ENCODE data around the gene KRTAP10-12. TPM values are rescaled to one million over a fixed set of nuclear protein-coding genes. Genes with fewer than 3 reads are reported as not detected.

The KRTAP10-12 gene
- total RNA-seq, 3 donors from 2014 or later: not detected

- H3K4me3 ChIP-seq: no peak overlapping the region
- H3K27ac ChIP-seq: no peak overlapping the region
- no peaks in the 10 kb centered on the region for H3K36me3 ChIP-seq
- no peak for DNase-seq (ENCODE audit: low spot score in 2 of 2)
- no peak for TF ChIP-seq CTCF (IDR thresholded peaks at IDR 0.05)
- TF ChIP-seq POLR2AphosphoS5 (IDR thresholded peaks at IDR 0.05): no peak
- TF ChIP-seq POLR2A (IDR thresholded peaks at IDR 0.05): no peak
- no peaks in the 10 kb centered on the region for H3K9me3 ChIP-seq
- H3K4me1 ChIP-seq: no peaks in the 10 kb centered on the region
- H3K27me3 ChIP-seq: peaks cover 4 to 67% of the 10 kb centered on the region in 2 donors
- intact Hi-C loops (cut with DNase I; ENCODE audit: low total_unique reads): no loop called here
Measured at GRCh38 chr21:44727321-44727720, 30.3 kb downstream of the KRTAP10-12 start.

- intact Hi-C loops (cut with DNase I; ENCODE audit: low total_unique reads): no loop called here
- Histone ChIP-seq H3K4me3 (no peak overlapping the region), H3K36me3 (no peaks in the 10 kb centered on the region), H3K27ac (no peak overlapping the region), H3K4me1 (no peaks in the 10 kb centered on the region), H3K27me3 (peaks cover 4 to 62% of the 10 kb centered on the region in 2 donors), H3K9me3 (no peaks in the 10 kb centered on the region)
- TF ChIP-seq CTCF (IDR thresholded peaks at IDR 0.05): no peak
- no peak for TF ChIP-seq POLR2AphosphoS5 (IDR thresholded peaks at IDR 0.05)
- TF ChIP-seq POLR2A (IDR thresholded peaks at IDR 0.05): no peak
- no peak for DNase-seq (ENCODE audit: low spot score in 2 of 2)
Measured at GRCh38 chr21:44727757-44728156, 30.8 kb downstream of the KRTAP10-12 start.

- TF ChIP-seq POLR2A (IDR thresholded peaks at IDR 0.05): no peak
- no peak for TF ChIP-seq POLR2AphosphoS5 (IDR thresholded peaks at IDR 0.05)
- TF ChIP-seq CTCF (IDR thresholded peaks at IDR 0.05): no peak
Measured at GRCh38 chr21:44728716-44729115, 31.7 kb downstream of the KRTAP10-12 start.

GRCh38 chr21:44729336-44730027, 32.5 kb downstream of the KRTAP10-12 start:
- Histone ChIP-seq H3K27ac (no peak overlapping the region), H3K36me3 (no peaks in the 10 kb centered on the region), H3K4me3 (no peak overlapping the region), H3K9me3 (peaks cover 0 to 1% of the 10 kb centered on the region in 2 donors), H3K4me1 (no peaks in the 10 kb centered on the region), H3K27me3 (peaks cover 4 to 47% of the 10 kb centered on the region in 2 donors)
- intact Hi-C loops (cut with DNase I; ENCODE audit: low total_unique reads): no loop called here
- no peak for DNase-seq (ENCODE audit: low spot score in 2 of 2)
- TF ChIP-seq CTCF (IDR thresholded peaks at IDR 0.05) (no peak), POLR2AphosphoS5 (IDR thresholded peaks at IDR 0.05) (no peak), POLR2A (IDR thresholded peaks at IDR 0.05) (no peak)

More at GRCh38 chr21:44728716-44729115, 31.7 kb downstream of the KRTAP10-12 start:
- no peak overlapping the region for H3K4me3 ChIP-seq
- no peaks in the 10 kb centered on the region for H3K36me3 ChIP-seq
- DNase-seq (ENCODE audit: low spot score in 2 of 2): no peak
- peaks cover 4 to 53% of the 10 kb centered on the region in 2 donors for H3K27me3 ChIP-seq
- H3K9me3 ChIP-seq: no peaks in the 10 kb centered on the region
- no peak overlapping the region for H3K27ac ChIP-seq
- intact Hi-C loops (cut with DNase I; ENCODE audit: low total_unique reads): no loop called here
- H3K4me1 ChIP-seq: no peaks in the 10 kb centered on the region

- TF ChIP-seq POLR2AphosphoS5 (IDR thresholded peaks at IDR 0.05): no peak
- no peak for TF ChIP-seq POLR2A (IDR thresholded peaks at IDR 0.05)
- no peak for TF ChIP-seq CTCF (IDR thresholded peaks at IDR 0.05)
- H3K27me3 ChIP-seq: peaks cover 4 to 42% of the 10 kb centered on the region in 2 donors
- no peak for DNase-seq (ENCODE audit: low spot score in 2 of 2)
Measured at GRCh38 chr21:44730028-44730395, 33.0 kb downstream of the KRTAP10-12 start.

More at GRCh38 chr21:44730028-44730395, 33.0 kb downstream of the KRTAP10-12 start:
- Histone ChIP-seq H3K9me3 (peaks cover 0 to 6% of the 10 kb centered on the region in 2 donors), H3K27ac (no peak overlapping the region), H3K36me3 (no peaks in the 10 kb centered on the region), H3K4me1 (no peaks in the 10 kb centered on the region), H3K4me3 (no peak overlapping the region)
- intact Hi-C loops (cut with DNase I; ENCODE audit: low total_unique reads): no loop called here

Data from breast epithelium (tissue), 4 donors.